Ovary (tissue), 9 donors: ENCODE data around the gene ADGRG1. TPM values are rescaled to one million over a fixed set of nuclear protein-coding genes. Genes with fewer than 3 reads are reported as not detected.

ENCODE experiments used
- DNase-seq, 5 donors: peaks; one replicate each; pipeline ENCODE4 v3.0.0-alpha.2; 2019 to 2020
- H3K27ac ChIP-seq, 2 donors: fragments of 200-600 bp; one replicate each; pipeline versions ENCODE4 v1.5.1 to v1.8.0; 2019 to 2022
- H3K27me3 ChIP-seq: fragments of 200-600 bp; one replicate; pipeline ENCODE4 v1.8.0; 2022
- H3K36me3 ChIP-seq: fragments of 200-600 bp; sonication (generic); one replicate; pipeline ENCODE4 v1.5.1; 2019
- H3K4me1 ChIP-seq: one replicate; pipeline ENCODE4 v1.8.1; 2013; ENCODE audit warnings: mild to moderate bottlenecking, moderate library complexity; ENCODE audit not compliant: insufficient read depth
- H3K4me3 ChIP-seq: fragments of 200-600 bp; sonication (generic); one replicate; pipeline ENCODE4 v1.5.1; 2017
- H3K9me3 ChIP-seq, 2 donors: fragments of 200-600 bp in 1 of 2; sonication (generic) in 1 of 2; one replicate each; pipeline versions ENCODE4 v1.5.1 to v1.8.1; 2013 to 2019; ENCODE audit warnings: mild to moderate bottlenecking in 1 of 2, moderate library complexity in 1 of 2
- CTCF ChIP-seq, 3 donors: fragments of 450-650 bp in 2 of 3; fragments of 200-600 bp in 1 of 3; IDR thresholded peaks; one replicate each; pipeline versions ENCODE4 v1.5.1 to v1.8.0; 2016 to 2022; ENCODE audit warnings: antibody characterized with exemption in 3 of 3, mild to moderate bottlenecking in 1 of 3
- EP300 ChIP-seq: sonication (generic); formaldehyde crosslinking; IDR thresholded peaks from one replicate; pipeline ENCODE4 v1.6.1; 2017; ENCODE audit warnings: antibody characterized with exemption
- POLR2A ChIP-seq: fragments of 450-650 bp; IDR thresholded peaks from one replicate; pipeline ENCODE4 v1.6.1; 2017; ENCODE audit warnings: antibody characterized with exemption, mild to moderate bottlenecking, moderate library complexity
- WGBS, 3 donors: extraction: QIAGEN DNeasy Blood & Tissue Kit in 1 of 3; methylation state at CpG; one replicate each; pipeline versions ENCODE4 v1.1.5 to v1.1.7; 2013 to 2017; 5-methylcytosine and 5-hydroxymethylcytosine counted together
- intact Hi-C, 4 donors: fragments of 100-400 bp; cut with DNase I; formaldehyde crosslinking; loops; one replicate each; pipeline versions ENCODE4 v1.11.0 to v1.15.1; 2022 to 2023
- polyA plus RNA-seq, 2 donors: library from polyadenylated mRNA; stranded (reverse); fragments of 200-250 nt in 1 of 2; fragments of 350-450 nt in 1 of 2; fragmentation: Illumina TruSeq in 1 of 2; extraction: RNeasy Lipid Tissue Mini Kit (QIAGEN cat#74804) in 1 of 2; gene quantifications; one replicate each; pipeline ENCODE4 v1.2.3, GENCODE V29; 2013 to 2014
- total RNA-seq, 7 donors: library from RNA; depleted of rRNA in 2 of 7; stranded (reverse); fragments of >200 nt in 2 of 7; fragmentation: NEBNext Ultra II Directional in 3 of 7; extraction: Animal tissue kit (Norgen Biotek cat#: 25700) in 3 of 7; gene quantifications; one replicate each; pipeline versions ENCODE4 v1.1.0 to v1.2.4, GENCODE V29; 2016 to 2023
- donor health status: DM: no; HTN: no; CAD: no; lungs with moderate emphysema.
- donor health status: DM: no; HTN: no; CAD: no.
- donor health status: Bipolar disorder and iron deficiency.
- donor health status: DM: yes; HTN: yes; CAD: no.
- donor health status: DM: no; HTN: no; CAD: no.
- donor health status: DM: yes; HTN: yes; CAD: no.

The ADGRG1 gene
- total and polyA plus RNA-seq, 9 donors = 6.2 to 54.0 (median 9.1) TPM

- intact Hi-C loops = no loop called here
- DNase-seq = no peak
- Histone ChIP-seq H3K36me3 (no peaks in the 10 kb centered on the region), H3K4me1 (no peaks in the 10 kb centered on the region), H3K4me3 (no peak overlapping the region), H3K27ac (no peak overlapping the region), H3K9me3 (no peaks in the 10 kb centered on the region), H3K27me3 (no peaks in the 10 kb centered on the region)
- TF ChIP-seq POLR2A (no peak), EP300 (no peak), CTCF (IDR thresholded peaks at IDR 0.05) (no peak)
- 64 to 73% (median 67%) methylated on average over 6 to 7 of the region's 7 CpGs for WGBS, 3 donors
Observed at GRCh38 chr16:57679767-57680482, 51.5 kb downstream of the ADGRG1 start.

- H3K4me3 ChIP-seq = no peak overlapping the region
- H3K36me3 ChIP-seq = no peaks in the 10 kb centered on the region
- no peak for DNase-seq
- no peak overlapping the region for H3K27ac ChIP-seq
- H3K9me3 ChIP-seq = no peaks in the 10 kb centered on the region
- intact Hi-C loops = no loop called here
- H3K27me3 ChIP-seq = no peaks in the 10 kb centered on the region
- TF ChIP-seq POLR2A = no peak
- 82 to 84% (median 83%) methylated on average over 5 of the region's 5 CpGs for WGBS, 3 donors
- H3K4me1 ChIP-seq = no peaks in the 10 kb centered on the region
Observed at GRCh38 chr16:57680842-57681375, 52.5 kb downstream of the ADGRG1 start.

- 85 to 89% (median 88%) methylated on average over 13 of the region's 13 CpGs for WGBS, 3 donors
- DNase-seq = no peak
- intact Hi-C loops = no loop called here
- Histone ChIP-seq H3K27me3 (no peaks in the 10 kb centered on the region), H3K4me1 (no peaks in the 10 kb centered on the region), H3K36me3 (no peaks in the 10 kb centered on the region), H3K4me3 (no peak overlapping the region), H3K27ac (no peak overlapping the region), H3K9me3 (no peaks in the 10 kb centered on the region)
- TF ChIP-seq POLR2A = no peak
- TF ChIP-seq CTCF (IDR thresholded peaks at IDR 0.05) = no peak
- TF ChIP-seq EP300 = no peak
Observed at GRCh38 chr16:57681950-57682728, 53.7 kb downstream of the ADGRG1 start.

- WGBS, 3 donors = 80 to 84% (median 83%) methylated on average over 11 of the region's 11 CpGs
Observed at GRCh38 chr16:57682809-57683635, 54.6 kb downstream of the ADGRG1 start.

More at GRCh38 chr16:57682809-57683635, 54.6 kb downstream of the ADGRG1 start:
- intact Hi-C loops = no loop called here
- H3K27me3 ChIP-seq = no peaks in the 10 kb centered on the region
- H3K27ac ChIP-seq = no peak overlapping the region
- TF ChIP-seq POLR2A = no peak
- no peak for TF ChIP-seq EP300
- H3K36me3 ChIP-seq = no peaks in the 10 kb centered on the region
- no peak for DNase-seq
- H3K4me1 ChIP-seq = no peaks in the 10 kb centered on the region
- no peaks in the 10 kb centered on the region for H3K9me3 ChIP-seq
- H3K4me3 ChIP-seq = no peak overlapping the region
